Chondrocyte (in vitro differentiated cells): Measurements from ENCODE around the gene MRM2. TPM values are rescaled to one million over a fixed set of nuclear protein-coding genes. Genes with fewer than 3 reads are reported as not detected.

Experiments used
- DNase-seq: peaks from one replicate; pipeline ENCODE4 v3.0.0; 2021; ENCODE audit warnings: mixed read lengths, low spot score
- H3K27ac Mint-ChIP-seq: one replicate; pipeline ENCODE4 v1.8.0; 2021; ENCODE audit warnings: mild to moderate bottlenecking, moderate library complexity, mixed read lengths; ENCODE audit not compliant: unreplicated experiment
- H3K27me3 Mint-ChIP-seq: 2 replicates; pipeline ENCODE4 v1.8.0; 2021; ENCODE audit warnings: low read depth, mixed read lengths
- H3K36me3 Mint-ChIP-seq: 2 replicates; pipeline ENCODE4 v1.8.0; 2021; ENCODE audit warnings: low read depth, mixed read lengths
- H3K4me1 Mint-ChIP-seq: 2 replicates; pipeline ENCODE4 v1.8.0; 2021; ENCODE audit warnings: low read depth, mild to moderate bottlenecking, mixed read lengths
- H3K4me3 Mint-ChIP-seq: one replicate; pipeline ENCODE4 v1.8.0; 2021; ENCODE audit warnings: mild to moderate bottlenecking, moderate library complexity, mixed read lengths; ENCODE audit not compliant: unreplicated experiment
- H3K9me3 Mint-ChIP-seq: 2 replicates; pipeline ENCODE4 v1.8.0; 2021; ENCODE audit warnings: low read depth, mixed read lengths
- total RNA-seq: library from RNA; stranded (reverse); gene quantifications from 3 replicates; pipeline ENCODE4 v1.2.1, GENCODE V29; 2021
- TF ChIP-seq, protein P1 (sequence below): fragments of 200-600 bp; sonication (generic); IDR thresholded peaks from 2 replicates; pipeline ENCODE4 v1.5.0; 2021; ENCODE audit warnings: antibody characterized with exemption, mild to moderate bottlenecking, moderate library complexity

MRM2 gene
- total RNA-seq, 1 donor from 2014 or later: 17.8 TPM

DNA sequence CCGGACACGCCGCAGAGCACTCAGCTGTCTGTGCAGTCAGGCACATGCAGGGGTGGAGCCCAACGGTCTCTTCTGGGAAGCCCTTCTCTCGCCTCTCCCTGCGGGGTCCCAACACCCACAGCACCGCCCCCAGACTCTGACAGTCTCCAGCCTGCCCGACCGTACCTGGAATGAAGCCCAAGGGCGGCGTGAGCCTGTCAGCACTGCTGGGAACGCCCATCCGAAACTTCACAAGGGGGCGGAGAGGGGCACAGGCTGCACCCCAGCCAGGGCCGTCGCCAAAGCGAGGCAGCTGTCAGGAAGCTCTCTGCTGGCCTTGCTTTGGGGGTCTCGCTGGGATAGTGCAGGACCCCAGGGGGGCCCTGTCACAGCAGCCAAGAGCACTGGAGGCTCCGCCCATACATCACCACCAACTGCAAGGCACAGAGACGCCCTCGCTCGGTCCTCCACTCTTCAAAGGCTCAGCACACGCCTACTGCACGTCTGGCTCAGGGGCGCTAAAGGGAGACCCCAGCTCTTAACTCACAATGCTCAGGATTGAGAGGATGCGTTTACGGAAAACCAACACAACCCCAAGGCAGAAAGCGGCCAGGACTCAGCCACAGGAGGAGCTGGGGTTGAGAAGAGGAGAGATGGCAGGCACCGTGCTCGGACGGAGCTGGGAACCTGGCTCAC lies 40.2 kb downstream of the MRM2 start:
- peaks cover 13% of the 10 kb centered on the region for H3K4me1 Mint-ChIP-seq
- H3K27me3 Mint-ChIP-seq: no peaks in the 10 kb centered on the region
- H3K9me3 Mint-ChIP-seq: no peaks in the 10 kb centered on the region
- TF ChIP-seq, protein P1, sequence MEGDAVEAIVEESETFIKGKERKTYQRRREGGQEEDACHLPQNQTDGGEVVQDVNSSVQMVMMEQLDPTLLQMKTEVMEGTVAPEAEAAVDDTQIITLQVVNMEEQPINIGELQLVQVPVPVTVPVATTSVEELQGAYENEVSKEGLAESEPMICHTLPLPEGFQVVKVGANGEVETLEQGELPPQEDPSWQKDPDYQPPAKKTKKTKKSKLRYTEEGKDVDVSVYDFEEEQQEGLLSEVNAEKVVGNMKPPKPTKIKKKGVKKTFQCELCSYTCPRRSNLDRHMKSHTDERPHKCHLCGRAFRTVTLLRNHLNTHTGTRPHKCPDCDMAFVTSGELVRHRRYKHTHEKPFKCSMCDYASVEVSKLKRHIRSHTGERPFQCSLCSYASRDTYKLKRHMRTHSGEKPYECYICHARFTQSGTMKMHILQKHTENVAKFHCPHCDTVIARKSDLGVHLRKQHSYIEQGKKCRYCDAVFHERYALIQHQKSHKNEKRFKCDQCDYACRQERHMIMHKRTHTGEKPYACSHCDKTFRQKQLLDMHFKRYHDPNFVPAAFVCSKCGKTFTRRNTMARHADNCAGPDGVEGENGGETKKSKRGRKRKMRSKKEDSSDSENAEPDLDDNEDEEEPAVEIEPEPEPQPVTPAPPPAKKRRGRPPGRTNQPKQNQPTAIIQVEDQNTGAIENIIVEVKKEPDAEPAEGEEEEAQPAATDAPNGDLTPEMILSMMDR: no peak
- no peak for DNase-seq
- H3K36me3 Mint-ChIP-seq: peaks cover 6% of the 10 kb centered on the region
- H3K4me3 Mint-ChIP-seq: no peak overlapping the region
- no peak overlapping the region for H3K27ac Mint-ChIP-seq

DNA sequence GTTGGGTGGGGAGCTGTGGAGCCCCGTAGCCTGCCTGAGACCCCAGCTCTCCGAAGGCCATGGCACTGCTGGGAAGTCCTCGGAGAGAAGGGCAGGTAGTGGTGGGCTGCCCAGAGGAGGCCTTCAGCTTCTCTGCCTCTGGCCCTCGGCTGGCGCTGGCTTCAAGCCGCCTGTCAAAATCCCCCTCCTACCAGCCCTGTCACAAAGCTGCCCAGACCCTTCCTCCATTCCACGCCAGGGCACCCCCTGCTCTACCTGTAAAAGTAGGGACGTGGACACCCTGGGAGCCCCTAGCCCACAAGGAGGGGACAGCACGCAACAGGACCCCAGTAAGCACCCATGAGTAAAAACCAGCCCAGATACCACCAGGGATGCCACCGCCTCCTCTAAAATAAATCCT lies 40.9 kb downstream of the MRM2 start:
- Mint-ChIP-seq H3K9me3 (no peaks in the 10 kb centered on the region), H3K4me3 (no peak overlapping the region), H3K36me3 (peaks cover 6% of the 10 kb centered on the region), H3K4me1 (peaks cover 13% of the 10 kb centered on the region), H3K27me3 (no peaks in the 10 kb centered on the region), H3K27ac (no peak overlapping the region)
- TF ChIP-seq, protein P1: no peak
- DNase-seq: no peak

DNA sequence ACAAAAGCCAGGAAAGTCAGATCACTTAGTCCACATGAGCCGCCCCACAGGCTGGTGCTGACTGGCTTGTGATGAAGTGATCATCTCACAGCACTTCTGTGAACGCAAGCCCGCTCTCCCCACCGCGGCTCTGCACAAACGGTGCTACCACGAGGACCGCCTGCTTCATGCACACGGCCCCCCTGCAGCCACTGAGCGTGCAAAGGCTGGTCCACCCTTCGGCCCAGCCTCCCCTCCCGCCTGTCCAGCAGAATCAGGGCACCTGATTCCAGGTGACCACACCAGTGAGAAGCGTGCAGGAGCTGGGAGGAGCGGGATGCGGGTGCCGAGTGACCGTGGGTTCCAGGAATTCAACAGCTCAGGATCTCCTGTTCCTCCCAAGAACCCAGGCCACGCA lies 41.4 kb downstream of the MRM2 start:
- Mint-ChIP-seq H3K9me3 (peaks cover under 1% of the 10 kb centered on the region), H3K4me3 (no peak overlapping the region), H3K27ac (no peak overlapping the region), H3K36me3 (peaks cover 10% of the 10 kb centered on the region), H3K27me3 (no peaks in the 10 kb centered on the region), H3K4me1 (peaks cover 11% of the 10 kb centered on the region)
- DNase-seq: no peak
- TF ChIP-seq, protein P1: no peak

DNA sequence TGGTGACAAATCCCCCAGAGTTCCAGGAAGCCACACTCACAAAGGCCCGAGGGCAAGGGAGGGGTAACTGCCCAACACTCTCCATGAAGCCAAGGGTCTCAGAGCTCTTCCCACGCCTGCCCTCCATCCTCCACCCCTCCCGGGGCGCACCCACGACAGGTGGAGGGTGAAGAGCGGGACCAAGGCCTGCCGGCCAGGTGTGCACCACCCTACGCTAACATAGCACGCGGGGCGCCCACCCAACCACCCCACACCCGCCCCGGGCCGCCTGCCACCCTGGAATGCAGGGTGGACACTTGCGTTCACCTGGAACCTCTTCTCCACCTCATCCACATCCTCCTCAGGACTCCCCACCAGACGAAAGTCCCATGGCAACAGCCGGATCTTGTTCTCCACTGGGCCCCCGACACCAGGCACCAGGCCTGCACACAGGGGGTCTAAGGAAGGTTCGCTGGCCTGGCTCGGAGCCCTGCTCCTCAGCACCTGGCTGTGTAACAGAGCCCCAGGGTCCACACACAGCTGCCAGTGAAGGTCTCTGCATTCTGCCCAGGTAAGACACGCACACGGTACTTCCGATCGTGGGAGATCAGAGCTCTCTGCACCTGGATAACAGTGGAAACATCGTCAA lies 41.9 kb downstream of the MRM2 start:
- TF ChIP-seq, protein P1: no peak
- no peaks in the 10 kb centered on the region for H3K27me3 Mint-ChIP-seq
- peaks cover 6% of the 10 kb centered on the region for H3K4me1 Mint-ChIP-seq
- H3K36me3 Mint-ChIP-seq: peaks cover 14% of the 10 kb centered on the region
- no peak overlapping the region for H3K27ac Mint-ChIP-seq
- no peak for DNase-seq
- H3K9me3 Mint-ChIP-seq: peaks cover 6% of the 10 kb centered on the region
- H3K4me3 Mint-ChIP-seq: no peak overlapping the region

DNA sequence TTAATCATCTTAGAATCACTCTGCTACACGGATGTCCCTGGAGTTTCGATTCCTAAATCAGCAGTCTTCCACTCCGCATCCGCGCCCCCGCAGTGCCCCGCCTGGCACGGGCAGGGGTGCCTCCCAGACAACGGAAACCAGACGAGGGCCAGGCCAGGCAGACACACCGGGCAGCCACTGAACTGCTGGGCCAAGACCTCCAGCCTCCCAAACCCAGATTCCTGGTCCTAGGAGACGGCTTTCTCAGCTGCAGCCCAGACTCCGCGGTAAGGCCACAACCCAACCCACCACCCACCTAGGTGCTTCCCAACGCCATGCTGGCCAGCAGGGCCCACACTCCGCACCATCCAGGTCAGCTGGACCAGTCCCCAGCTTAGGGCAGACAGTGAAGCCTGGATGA lies 42.5 kb downstream of the MRM2 start:
- Mint-ChIP-seq H3K27me3 (no peaks in the 10 kb centered on the region), H3K4me1 (peaks cover under 1% of the 10 kb centered on the region), H3K9me3 (peaks cover 6% of the 10 kb centered on the region), H3K27ac (no peak overlapping the region), H3K36me3 (peaks cover 14% of the 10 kb centered on the region), H3K4me3 (no peak overlapping the region)
- DNase-seq: no peak
- TF ChIP-seq, protein P1: no peak
